ENCODE measurements around the gene DSCAM.

DNA sequence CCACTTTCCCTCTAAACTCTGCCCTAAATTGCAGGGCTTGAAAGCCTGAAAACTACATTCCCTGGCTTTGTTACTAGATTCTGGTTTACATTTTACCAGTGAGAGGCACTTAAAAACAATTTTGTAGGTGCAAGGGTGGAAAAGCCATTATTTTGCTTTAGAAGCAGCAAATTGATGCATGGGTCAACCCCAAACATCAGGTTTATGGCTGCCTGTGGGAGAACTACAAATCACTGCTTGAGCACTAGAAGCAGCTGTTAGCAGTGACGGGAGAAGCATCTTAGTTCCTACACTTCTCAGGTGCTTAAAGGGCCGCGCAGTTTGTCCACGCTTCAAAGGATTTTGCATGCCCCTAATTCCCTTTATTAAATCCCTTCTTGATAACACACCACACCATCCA is 562.5 kb downstream of the DSCAM start:
- TF ChIP-seq TAF1 (IDR thresholded peaks at IDR 0.05; ENCODE audit: borderline replicate concordance, low read depth, low read length), result no peak
- TF ChIP-seq POLR2A (IDR thresholded peaks at IDR 0.05; ENCODE audit: low read depth, low read length), result no peak
- TF ChIP-seq POLR2AphosphoS5 (IDR thresholded peaks at IDR 0.05; ENCODE audit: low read depth, low read length), result no peak
